Tibial artery (tissue), 4 donors: ENCODE results near the gene LRCOL1.

ENCODE experiments used
- DNase-seq, 2 donors: peaks; one replicate each; pipeline ENCODE4 v3.0.0-alpha.2; 2019
- H3K27ac ChIP-seq, 2 donors: fragments of 200-600 bp; sonication (generic) in 1 of 2; 1 replicate in 1 of 2; 2 replicates in 1 of 2; pipeline ENCODE4 v1.5.1; 2018 to 2019; ENCODE audit warnings: mild to moderate bottlenecking in 1 of 2
- H3K27me3 ChIP-seq, 2 donors: fragments of 200-600 bp; sonication (generic) in 1 of 2; one replicate each; pipeline versions ENCODE4 v1.5.1 to v1.6.0; 2016 to 2019
- H3K36me3 ChIP-seq, 3 donors: fragments of 200-600 bp; sonication (generic) in 2 of 3; one replicate each; pipeline ENCODE4 v1.5.1; 2016 to 2019; ENCODE audit warnings: mild to moderate bottlenecking in 2 of 3
- H3K4me1 ChIP-seq, 4 donors: fragments of 200-600 bp; sonication (generic) in 2 of 4; 1 replicate in 3 of 4; 2 replicates in 1 of 4; pipeline ENCODE4 v1.5.1; 2016 to 2019
- H3K4me3 ChIP-seq, 2 donors: fragments of 200-600 bp; sonication (generic) in 1 of 2; 1 replicate in 1 of 2; 2 replicates in 1 of 2; pipeline ENCODE4 v1.5.1; 2018 to 2019; ENCODE audit warnings: mild to moderate bottlenecking in 2 of 2
- H3K9me3 ChIP-seq, 3 donors: fragments of 200-600 bp; sonication (generic) in 1 of 3; one replicate each; pipeline ENCODE4 v1.5.1; 2016 to 2019
- intact Hi-C: fragments of 100-400 bp; cut with DNase I; formaldehyde crosslinking; loops from one replicate; pipeline ENCODE4 v1.15.0; 2023; ENCODE audit warnings: low total_unique reads
- TF ChIP-seq, protein P1 (sequence below), 2 experiments: fragments of 200-600 bp in 1 of 2; fragments of 450-650 bp in 1 of 2; IDR thresholded peaks; one replicate each; pipeline ENCODE4 v1.5.1; 2017 to 2019; ENCODE audit warnings: antibody characterized with exemption in 2 of 2, mild to moderate bottlenecking in 1 of 2, moderate library complexity in 1 of 2

Gene LRCOL1

DNA sequence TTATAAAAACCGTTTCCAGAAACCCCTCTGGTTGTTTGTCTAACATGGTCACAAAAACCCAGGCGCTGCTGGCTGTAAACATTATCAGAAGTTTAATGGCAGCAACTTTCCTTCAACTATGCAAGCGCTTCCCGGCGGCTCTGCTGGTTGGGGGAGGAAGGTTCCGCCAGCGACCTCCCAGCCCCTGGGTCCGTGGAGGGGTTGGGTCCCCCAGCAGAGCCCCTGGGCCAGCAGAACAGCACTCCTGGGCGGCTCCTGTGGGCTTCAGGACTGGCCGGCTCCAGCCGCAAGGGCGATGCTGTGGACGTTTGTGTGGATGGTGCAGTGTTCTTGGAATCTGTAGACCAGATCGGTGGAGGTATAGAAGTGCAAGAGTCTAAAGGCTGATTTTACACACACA lies 26.0 kb downstream of the LRCOL1 start:
- Histone ChIP-seq H3K27me3 (no peaks in the 10 kb centered on the region), H3K9me3 (no peaks in the 10 kb centered on the region), H3K36me3 (peaks cover 0 to 52% (median 23%) of the 10 kb centered on the region in 3 donors), H3K27ac (no peak overlapping the region), H3K4me3 (no peak overlapping the region), H3K4me1 (no peaks in the 10 kb centered on the region)
- DNase-seq = no peak
- TF ChIP-seq, protein P1, sequence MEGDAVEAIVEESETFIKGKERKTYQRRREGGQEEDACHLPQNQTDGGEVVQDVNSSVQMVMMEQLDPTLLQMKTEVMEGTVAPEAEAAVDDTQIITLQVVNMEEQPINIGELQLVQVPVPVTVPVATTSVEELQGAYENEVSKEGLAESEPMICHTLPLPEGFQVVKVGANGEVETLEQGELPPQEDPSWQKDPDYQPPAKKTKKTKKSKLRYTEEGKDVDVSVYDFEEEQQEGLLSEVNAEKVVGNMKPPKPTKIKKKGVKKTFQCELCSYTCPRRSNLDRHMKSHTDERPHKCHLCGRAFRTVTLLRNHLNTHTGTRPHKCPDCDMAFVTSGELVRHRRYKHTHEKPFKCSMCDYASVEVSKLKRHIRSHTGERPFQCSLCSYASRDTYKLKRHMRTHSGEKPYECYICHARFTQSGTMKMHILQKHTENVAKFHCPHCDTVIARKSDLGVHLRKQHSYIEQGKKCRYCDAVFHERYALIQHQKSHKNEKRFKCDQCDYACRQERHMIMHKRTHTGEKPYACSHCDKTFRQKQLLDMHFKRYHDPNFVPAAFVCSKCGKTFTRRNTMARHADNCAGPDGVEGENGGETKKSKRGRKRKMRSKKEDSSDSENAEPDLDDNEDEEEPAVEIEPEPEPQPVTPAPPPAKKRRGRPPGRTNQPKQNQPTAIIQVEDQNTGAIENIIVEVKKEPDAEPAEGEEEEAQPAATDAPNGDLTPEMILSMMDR (IDR thresholded peaks at IDR 0.05) = no peak
- intact Hi-C loops = no loop called here

DNA sequence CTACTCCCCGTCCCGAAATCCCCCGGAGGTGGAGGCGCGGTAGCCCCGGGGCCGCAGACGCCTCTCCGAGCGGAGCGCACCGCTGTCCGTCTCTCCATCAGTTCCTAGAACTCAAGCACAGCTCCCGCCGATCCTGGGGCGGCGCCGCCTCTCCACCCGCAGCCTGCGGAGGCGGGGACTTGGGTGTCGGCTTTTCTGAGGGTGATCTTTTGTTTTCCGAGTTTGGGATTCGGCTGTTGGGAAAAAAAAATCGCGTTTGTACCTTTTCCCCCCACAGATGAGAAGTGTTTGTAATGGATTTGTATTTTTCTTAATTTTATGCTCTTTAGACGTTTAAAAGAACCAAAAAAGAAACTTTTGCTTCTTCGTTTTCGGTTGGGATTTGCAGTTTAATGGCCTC lies 26.6 kb downstream of the LRCOL1 start:
- no peak for DNase-seq
- intact Hi-C loops = no loop called here
- no peaks in the 10 kb centered on the region for H3K27me3 ChIP-seq
- H3K9me3 ChIP-seq = no peaks in the 10 kb centered on the region
- peaks cover 0 to 59% (median 28%) of the 10 kb centered on the region in 3 donors for H3K36me3 ChIP-seq
- H3K27ac ChIP-seq = no peak overlapping the region
- no peak overlapping the region for H3K4me3 ChIP-seq
- TF ChIP-seq, protein P1 (IDR thresholded peaks at IDR 0.05) = no peak
- no peaks in the 10 kb centered on the region for H3K4me1 ChIP-seq

DNA sequence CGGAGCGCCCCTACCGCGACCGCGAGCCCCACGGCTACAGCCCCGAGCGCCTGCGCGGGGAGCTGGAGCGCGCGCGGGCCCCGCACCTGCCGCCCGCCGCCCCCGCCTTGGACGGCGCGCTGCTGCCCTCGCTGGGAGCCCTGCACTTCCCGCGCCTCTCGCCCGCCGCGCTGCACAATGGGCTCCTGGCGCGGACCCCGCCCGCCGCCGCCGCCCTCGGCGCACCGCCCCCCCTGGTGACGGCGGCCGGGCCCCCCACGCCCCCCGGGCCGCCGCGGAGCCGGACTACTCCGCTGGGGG lies 27.0 kb downstream of the LRCOL1 start:
- Histone ChIP-seq H3K27me3 (no peaks in the 10 kb centered on the region), H3K4me3 (no peak overlapping the region), H3K27ac (no peak overlapping the region), H3K4me1 (no peaks in the 10 kb centered on the region), H3K36me3 (peaks cover 0 to 63% (median 32%) of the 10 kb centered on the region in 3 donors), H3K9me3 (no peaks in the 10 kb centered on the region)
- no peak for DNase-seq
- TF ChIP-seq, protein P1 (IDR thresholded peaks at IDR 0.05) = no peak
- intact Hi-C loops = no loop called here

DNA sequence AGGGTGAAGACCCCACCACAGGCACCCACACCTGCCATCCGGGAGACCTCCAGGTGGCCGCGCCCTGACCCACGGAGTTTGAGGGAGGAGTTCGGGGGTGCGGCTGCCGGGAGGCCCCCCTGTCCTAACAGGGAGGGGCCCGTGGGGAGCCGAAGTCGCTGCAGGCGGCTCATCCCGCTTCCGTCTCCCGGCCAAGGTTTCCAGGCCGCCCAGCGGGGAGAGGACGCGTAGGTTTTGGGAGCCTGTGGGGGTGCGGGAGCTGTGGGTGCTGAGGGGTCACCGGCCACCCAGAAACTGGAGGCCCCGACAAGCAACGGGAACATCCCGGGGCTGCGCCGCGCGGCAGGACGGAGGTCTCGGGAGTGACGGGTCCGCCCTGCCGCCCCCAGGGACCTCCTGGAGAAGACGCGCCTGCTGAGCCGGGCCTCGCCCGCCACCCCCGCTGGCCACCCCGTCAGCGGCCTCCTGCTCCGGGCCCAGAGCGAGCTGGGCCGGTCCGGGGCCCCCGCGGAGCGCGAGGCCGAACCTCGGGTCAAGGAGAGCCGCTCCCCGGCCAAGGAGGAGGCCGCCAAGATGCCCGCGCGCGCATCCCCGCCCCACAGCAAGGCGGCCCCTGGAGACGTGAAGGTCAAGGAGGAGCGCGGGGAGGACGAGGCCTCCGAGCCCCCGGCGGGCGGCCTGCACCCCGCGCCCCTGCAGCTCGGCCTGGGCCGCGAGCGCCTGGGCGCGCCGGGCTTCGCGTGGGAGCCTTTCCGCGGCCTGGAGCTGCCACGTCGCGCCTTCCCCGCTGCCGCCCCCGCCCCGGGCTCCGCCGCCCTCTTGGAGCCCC lies 27.6 kb downstream of the LRCOL1 start:
- no peaks in the 10 kb centered on the region for H3K27me3 ChIP-seq
- H3K4me1 ChIP-seq = no peaks in the 10 kb centered on the region
- H3K36me3 ChIP-seq = peaks cover 0 to 68% (median 37%) of the 10 kb centered on the region in 3 donors
- TF ChIP-seq, protein P1 (IDR thresholded peaks at IDR 0.05) = no peak
- H3K9me3 ChIP-seq = no peaks in the 10 kb centered on the region
- H3K27ac ChIP-seq = no peak overlapping the region
- H3K4me3 ChIP-seq = peak overlapping the region; percentile 23 to 39
- intact Hi-C loops = no loop called here
- no peak for DNase-seq

DNA sequence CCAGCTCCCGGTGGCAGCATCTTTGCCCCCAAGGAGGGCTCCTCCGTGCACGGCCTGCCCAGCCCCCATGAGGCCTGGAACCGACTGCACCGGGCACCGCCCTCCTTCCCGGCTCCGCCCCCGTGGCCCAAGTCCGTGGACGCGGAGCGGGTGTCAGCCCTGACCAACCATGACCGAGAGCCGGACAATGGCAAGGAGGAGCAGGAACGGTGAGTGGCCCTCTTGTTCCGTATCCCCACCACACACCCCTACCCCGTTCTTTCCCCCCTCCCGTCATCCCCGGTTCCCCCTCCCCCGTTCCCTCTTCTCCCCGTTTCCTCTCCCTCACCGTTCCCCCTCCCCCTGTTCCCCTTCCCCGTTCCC lies 28.3 kb downstream of the LRCOL1 start:
- intact Hi-C loops = no loop called here
- no peaks in the 10 kb centered on the region for H3K4me1 ChIP-seq
- DNase-seq = peak; percentile 39 to 80
- no peak overlapping the region for H3K27ac ChIP-seq
- no peaks in the 10 kb centered on the region for H3K9me3 ChIP-seq
- TF ChIP-seq, protein P1 (IDR thresholded peaks at IDR 0.05) = no peak
- H3K36me3 ChIP-seq = peaks cover 0 to 76% (median 45%) of the 10 kb centered on the region in 3 donors
- H3K4me3 ChIP-seq = peak overlapping the region; percentile 23 to 39
- H3K27me3 ChIP-seq = no peaks in the 10 kb centered on the region
